EH (cell line): ENCODE data around the gene DUSP10.
A peak's percentile ranks its signal among the peaks of the same experiment; 100 is the strongest.

Source experiments
- DNase-seq: peaks from one replicate; pipeline ENCODE4 v3.0.0-alpha.2; 2015; ENCODE audit warnings: low read depth

DUSP10 gene

GRCh38 chr1:221712776-221713431 is 29.0 kb downstream of the DUSP10 start:
- DNase-seq, result peak; percentile 79

GRCh38 chr1:221712198-221712684 is 29.6 kb downstream of the DUSP10 start:
- peak; percentile 87 for DNase-seq

DNA sequence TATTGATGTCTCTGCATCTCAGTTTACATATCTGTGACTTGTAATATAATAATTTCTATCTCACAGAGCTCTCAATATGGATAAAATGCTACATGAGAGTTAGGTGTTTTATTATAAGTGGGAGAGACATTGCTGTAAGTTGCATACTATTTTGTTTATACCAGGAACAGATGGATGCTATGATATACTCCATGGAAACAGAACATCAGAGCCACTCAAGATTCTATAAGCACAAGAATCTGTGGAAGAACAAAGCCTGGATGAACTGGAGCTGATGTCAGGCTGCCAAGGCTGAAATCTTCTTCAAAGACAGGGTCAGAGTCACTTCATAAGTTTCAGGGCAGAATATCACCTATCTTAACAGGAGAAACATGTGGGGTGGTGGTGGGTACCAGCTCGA is 30.2 kb downstream of the DUSP10 start:
- no peak for DNase-seq

DNA sequence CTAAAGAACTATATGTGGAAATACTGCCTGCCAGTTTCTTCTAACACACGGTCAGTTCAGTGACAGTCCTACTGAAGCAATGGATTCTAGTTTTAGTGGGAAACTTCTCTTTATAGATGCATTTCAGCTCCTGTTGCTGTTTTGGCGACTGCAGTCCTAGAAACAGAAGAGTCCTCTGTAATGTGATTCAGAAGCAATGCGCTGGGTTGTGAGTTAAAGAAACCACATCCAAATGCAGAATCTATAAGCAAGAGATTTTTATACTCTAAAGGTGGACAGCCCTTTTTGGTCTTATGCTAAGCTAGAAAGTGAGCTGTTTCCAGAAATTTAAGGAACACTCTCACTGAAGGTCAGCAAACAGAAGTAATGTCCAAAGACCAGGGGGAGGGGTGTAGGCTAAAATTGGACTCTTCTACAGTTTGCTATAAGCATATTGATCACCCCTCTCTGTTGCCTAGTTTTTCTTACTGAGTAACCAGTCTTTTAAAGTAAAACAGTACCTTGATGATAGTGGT is 30.8 kb downstream of the DUSP10 start:
- DNase-seq, result no peak

- no peak for DNase-seq
These were observed 32.0 kb downstream of the DUSP10 start for GRCh38 chr1:221709854-221710253.

DNA sequence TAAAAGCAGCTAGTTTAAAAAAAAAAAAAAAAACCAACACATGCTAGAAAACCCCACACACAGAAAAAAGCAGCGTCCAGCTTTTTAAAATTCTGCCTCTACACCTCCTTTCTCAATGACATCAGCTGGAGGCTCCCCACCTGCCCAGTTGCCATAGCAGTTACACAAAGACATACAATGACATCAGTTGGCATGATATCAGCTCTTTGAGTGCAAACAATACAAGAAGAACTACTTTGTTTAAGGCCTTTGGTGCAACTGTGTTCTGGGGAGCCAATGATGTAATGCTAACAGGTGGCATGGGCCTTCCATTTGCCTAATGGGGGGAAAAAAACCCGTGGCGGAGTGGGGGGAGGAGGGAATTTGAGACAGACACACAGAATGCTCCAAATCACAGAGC is 32.9 kb downstream of the DUSP10 start:
- DNase-seq, result no peak

DNA sequence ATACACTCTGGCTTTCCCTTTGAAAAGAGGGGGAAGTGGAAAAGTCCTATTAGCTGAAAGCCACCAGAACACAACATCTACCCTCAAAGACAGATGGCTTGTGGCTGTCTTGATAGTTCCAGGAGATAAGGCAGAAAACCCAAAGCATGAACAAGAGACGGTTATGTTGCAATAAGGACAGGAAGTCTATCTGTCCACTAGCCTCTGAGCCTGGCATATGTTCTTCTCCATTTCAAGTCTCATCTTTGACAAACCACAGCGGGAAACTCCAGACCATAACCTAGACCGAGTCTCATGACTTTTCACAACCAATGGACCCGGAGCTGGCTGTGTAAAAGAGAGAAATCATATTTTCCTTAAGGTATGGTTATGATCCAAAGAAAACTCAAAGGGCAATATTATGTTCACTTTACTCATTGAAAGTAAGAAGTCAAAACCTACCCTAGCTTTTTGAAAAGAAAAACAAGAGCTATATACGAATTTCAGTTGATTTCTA is 33.8 kb downstream of the DUSP10 start:
- peak; percentile 74 for DNase-seq

DNA sequence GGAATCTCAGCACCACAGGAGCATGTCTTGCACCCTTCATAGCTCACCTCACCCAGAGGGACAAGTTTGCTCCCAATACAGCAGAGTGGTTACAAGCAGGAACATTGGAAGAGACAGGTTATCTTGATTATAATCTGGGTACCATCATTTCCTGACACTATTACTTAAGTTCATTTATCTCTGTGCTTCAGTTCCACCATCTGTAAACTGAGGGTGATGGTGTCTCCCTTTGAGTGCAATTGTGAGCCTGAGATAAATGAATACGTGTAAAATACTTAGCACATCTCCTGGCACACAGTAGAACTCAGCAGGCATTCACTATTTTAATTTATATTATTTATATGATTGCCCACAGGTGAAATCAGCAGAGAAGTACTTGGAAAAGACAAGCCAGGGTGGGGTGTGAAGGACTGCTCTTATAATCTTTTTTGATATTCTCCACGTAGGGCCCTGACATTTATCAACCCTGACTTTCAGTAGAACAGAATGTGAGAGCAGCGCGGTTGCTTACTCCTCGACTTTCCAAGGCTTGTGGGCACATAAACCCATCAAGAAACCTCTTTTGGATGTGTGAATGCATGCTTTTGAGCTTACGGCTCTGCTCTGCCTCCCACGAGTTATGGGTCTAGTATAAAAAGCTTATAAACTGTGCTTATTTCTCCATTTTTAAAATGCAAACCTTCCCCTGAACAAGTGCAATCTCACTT is 34.9 kb downstream of the DUSP10 start:
- DNase-seq, result no peak

DNA sequence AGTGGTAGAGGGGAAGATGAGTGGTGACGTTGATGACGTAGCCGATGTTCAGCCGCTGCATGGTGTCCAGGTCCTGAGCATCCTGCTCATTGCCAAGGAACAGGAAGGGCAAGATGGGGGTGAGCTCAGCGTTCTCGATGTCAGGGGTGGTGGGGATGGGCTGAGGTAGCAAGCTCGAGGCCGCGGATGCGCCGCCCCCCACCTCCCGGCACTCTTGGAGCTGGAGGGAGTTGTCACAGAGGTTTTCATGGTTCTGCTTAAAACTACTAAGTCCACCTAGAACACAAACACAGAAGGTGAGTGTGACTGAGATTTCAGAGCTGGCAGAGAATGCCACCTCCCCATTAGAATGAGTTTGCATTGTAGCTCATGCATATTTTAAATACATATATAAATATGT is 35.7 kb downstream of the DUSP10 start:
- DNase-seq, result no peak

GRCh38 chr1:221704306-221704705 is 37.6 kb downstream of the DUSP10 start:
- DNase-seq, result no peak

DNA sequence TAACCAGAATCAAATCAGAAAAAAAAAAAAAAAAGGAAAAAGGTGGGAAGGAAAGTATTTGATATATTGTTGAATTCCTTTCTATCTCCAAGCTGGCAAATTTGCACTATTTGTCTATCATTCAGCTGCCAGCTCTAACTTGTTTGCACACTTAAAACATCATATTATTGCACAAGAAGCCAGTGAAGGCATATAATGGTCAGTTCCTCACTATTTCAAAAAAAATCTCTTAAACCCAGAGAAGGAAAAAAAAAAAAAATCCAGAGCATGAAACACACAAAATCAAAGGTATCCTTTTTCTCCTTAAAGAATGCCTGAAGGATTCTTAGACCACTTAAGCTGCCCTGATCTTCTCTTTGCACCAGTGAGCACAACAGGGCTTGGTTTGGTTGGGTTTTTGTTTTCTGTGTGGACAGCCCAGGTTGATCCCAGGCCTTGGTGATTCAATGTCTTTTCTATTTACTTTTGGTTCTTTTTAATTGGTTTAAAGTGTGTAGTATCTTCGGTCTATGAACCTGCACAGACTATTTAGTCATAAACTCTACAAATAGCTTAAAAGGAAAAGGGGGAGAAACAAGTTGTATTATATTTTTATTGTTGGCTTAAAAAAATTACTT is 40.2 kb downstream of the DUSP10 start:
- DNase-seq, result no peak

DNA sequence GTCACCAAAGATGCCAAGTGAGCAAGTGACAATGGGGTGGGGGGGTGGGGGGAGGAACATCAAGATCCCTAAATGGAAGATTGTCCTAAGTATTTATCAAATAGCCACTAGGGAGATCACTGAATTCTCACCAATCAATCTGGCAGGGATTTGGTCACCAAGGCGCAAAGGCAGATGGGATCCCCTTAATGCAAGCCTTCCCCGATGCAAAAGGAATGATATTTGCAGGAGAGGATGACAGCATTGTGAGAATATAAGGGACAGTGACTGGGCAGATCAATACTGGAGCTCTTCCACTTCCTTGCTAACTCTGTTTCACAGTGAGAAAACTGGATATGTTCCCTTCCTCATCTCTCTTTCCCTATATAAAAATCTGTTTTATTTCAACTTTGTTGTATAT is 40.9 kb downstream of the DUSP10 start:
- no peak for DNase-seq

- DNase-seq, result no peak
These were observed 41.4 kb downstream of the DUSP10 start for GRCh38 chr1:221700536-221700935.

GRCh38 chr1:221699978-221700519 is 41.8 kb downstream of the DUSP10 start:
- DNase-seq, result no peak

DNA sequence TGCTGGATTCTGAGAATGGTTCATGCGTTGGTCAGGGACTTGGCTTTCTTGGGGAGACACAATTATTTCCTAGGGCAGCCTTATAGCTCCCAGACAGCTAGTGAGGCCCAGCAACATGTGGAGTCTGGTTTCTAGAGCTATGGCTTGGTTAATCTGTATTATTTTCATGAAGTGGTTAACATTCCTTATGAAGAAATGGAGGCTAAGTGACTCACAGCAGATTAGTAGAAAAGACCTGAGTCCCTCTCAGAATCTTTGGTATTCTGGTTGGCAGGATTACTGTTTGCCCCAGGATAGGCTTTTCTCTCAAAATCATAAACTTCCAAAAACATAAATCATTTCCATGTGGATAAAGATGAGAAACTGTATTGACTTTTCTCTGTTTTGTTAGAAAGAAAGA is 42.3 kb downstream of the DUSP10 start:
- peak; percentile 81 for DNase-seq

DNA sequence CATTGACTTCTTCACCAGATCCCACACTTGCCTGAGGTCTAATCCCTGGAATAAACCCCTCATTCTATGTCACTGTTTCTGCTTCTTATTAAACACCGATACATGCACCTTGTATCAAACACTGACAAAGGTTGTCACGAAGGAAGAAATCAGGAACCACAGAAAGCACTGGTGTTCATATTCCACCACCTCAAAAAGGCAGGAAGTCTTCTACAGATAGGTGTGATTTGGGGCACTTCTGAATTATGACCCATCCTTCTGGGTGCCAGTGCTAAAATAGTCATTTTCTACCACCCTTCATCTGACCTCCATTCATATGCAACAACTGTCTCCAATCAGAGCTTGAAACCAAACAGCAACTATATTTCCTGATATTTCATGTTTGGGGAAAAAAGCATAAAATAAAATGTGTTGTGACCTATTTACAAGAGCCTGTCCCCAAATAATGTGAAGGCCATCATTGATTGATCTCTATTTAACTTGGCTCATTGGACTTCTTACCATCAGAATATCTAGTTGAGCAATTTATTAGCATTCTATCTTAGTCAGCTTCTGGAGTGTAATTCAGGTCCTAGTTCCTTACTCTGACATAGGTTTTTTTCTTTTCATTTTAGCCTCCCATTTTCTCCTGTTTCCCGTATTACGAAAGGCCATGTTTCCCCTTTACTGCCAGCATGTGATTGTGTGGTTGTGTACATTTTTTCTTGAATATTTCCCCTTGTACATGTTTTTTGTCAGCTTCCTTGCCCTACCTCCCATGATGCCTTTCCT is 43.1 kb downstream of the DUSP10 start:
- no peak for DNase-seq

- DNase-seq, result peak; percentile 76
These were observed 43.9 kb downstream of the DUSP10 start for GRCh38 chr1:221697923-221698425.

DNA sequence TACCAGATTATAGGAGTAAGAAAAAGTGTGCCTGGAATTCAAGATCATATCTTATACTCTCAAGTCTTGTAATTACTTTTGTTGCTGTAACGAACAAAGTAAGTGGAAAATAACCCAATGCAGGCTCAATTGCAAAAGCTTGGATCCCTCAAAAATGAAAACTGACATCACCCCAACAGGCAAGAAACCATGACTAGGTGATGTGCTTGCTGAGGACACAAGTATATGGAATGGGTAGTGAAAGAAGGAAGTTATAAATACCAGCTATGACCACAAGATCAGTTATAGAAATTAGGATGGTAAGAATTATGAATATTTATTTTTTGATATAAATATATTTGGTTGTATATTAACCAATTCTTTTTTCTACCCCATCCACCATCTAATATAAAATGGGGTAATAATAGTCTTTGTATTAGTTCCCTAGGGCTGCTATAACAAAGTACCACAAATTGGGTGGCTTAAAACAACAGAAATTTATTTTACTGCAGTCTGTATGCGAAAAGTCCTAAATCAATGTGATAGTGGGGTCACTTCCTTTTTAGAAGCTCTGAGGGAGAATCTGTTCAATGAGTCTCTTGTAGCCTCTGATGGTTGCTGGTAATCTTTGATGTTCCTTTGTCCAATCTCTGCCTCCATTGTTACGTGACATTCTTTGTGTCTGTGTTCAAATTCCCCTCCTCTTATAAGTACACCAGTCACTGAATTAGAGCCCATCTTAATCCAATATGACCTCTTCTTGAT is 45.0 kb downstream of the DUSP10 start:
- DNase-seq, result no peak

GRCh38 chr1:221696027-221696426 is 45.9 kb downstream of the DUSP10 start:
- peak; percentile 63 for DNase-seq

- peak; percentile 54 for DNase-seq
These were observed 46.6 kb downstream of the DUSP10 start for GRCh38 chr1:221695301-221695700.

GRCh38 chr1:221694109-221694508 is 47.8 kb downstream of the DUSP10 start:
- no peak for DNase-seq
